Motor neuron (in vitro differentiated cells): ENCODE measurements around the gene EDEM2. TPM values are rescaled to one million over a fixed set of nuclear protein-coding genes. Genes with fewer than 3 reads are reported as not detected.
"Not testable (repeated sequence)": the region's sequence is repeated elsewhere in the genome, so short reads cannot be mapped to it uniquely, and the experiment has no call there.

Source experiments
- ATAC-seq, 8 experiments: fragments of 200-7000 bp; cut with Tn5 transposase; replicated peaks in 6 of 8; 2 replicates each; pipeline ENCODE4 v1.8.0; 2021; ENCODE audit warnings: mild to moderate bottlenecking in 8 of 8, moderate library complexity in 8 of 8
- H3K27ac ChIP-seq, 2 donors: fragments of 250-450 bp; sonication (Bioruptor Pico); 2 replicates each; pipeline ENCODE4 v1.9.0; 2021; ENCODE audit warnings: antibody characterized with exemption in 2 of 2, mild to moderate bottlenecking in 2 of 2, moderate library complexity in 1 of 2
- H3K4me1 ChIP-seq, 2 donors: fragments of 250-450 bp; sonication (Bioruptor Pico); replicated peaks in 1 of 2; 2 replicates each; pipeline ENCODE4 v1.6.1; 2021; ENCODE audit warnings: antibody characterized with exemption in 2 of 2, mild to moderate bottlenecking in 2 of 2, moderate library complexity in 1 of 2
- H3K4me3 ChIP-seq, 5 donors: fragments of 250-450 bp; sonication (Bioruptor Pico); 2 replicates each; pipeline ENCODE4 v1.9.0; 2021; ENCODE audit warnings: antibody characterized with exemption in 5 of 5, mild to moderate bottlenecking in 5 of 5, moderate library complexity in 4 of 5
- WGBS, 10 experiments: fragments of 450-650 bp; shearing (Covaris generic); methylation state at CpG; one replicate each; pipeline ENCODE4 v1.0.0; 2022; 5-methylcytosine and 5-hydroxymethylcytosine counted together
- in situ Hi-C, 9 experiments: fragments of 400-800 bp; cut with MboI; loops; one replicate each; pipeline ENCODE4 v1.15.0; 2021; ENCODE audit warnings: low sequenced_read_pairs in 9 of 9, low pct_unique_long_range_greater_than_20kb in 2 of 9; ENCODE audit not compliant: unreplicated experiment in 9 of 9
- total RNA-seq, 8 experiments: library from RNA; unstranded; fragments of 300-600 nt; gene quantifications; 2 replicates each; pipeline versions ENCODE4 v1.2.3 to v1.2.4, GENCODE V29; 2022

The EDEM2 gene
- total RNA-seq, 8 experiments from 2014 or later = 7.0 to 52.5 (median 13.9) TPM

- WGBS, 10 experiments = 89 to 100% (median 100%) methylated on average over 1 to 5 of the region's 11 CpGs; no CpG with 5 or more reads in 3 of the 10 experiments
- in situ Hi-C loops = no loop called here
- no peaks in the 10 kb centered on the region for H3K4me1 ChIP-seq
- H3K4me3 ChIP-seq = no peak overlapping the region
- no peak for ATAC-seq
- H3K27ac ChIP-seq = no peak overlapping the region
Measured at GRCh38 chr20:35085477-35086225, 61.5 kb downstream of the EDEM2 start.

GRCh38 chr20:35084998-35085397 lies 62.1 kb downstream of the EDEM2 start:
- Histone ChIP-seq H3K4me3 (no peak overlapping the region), H3K4me1 (no peaks in the 10 kb centered on the region), H3K27ac (no peak overlapping the region)
- WGBS, 10 experiments = 91 to 100% (median 100%) methylated on average over 1 to 3 of the region's 3 CpGs; no CpG with 5 or more reads in 2 of the 10 experiments
- no peak for ATAC-seq
- in situ Hi-C loops = no loop called here

DNA sequence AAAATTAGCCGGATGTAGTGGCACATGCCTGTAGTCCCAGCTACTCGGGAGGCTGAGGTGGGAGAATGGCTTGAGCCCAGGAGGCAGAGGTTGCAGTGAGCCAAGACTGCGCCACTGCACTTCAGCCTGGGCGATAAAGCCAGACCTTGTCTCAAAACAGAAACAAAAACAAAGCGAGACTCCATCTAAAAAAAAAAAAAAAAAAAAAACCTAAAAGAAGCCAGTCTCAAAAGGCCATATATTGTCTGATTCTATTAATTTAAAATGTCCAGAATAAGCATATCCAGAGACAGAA lies 66.8 kb downstream of the EDEM2 start:
- H3K4me3 ChIP-seq, ATAC-seq, in situ Hi-C loops, H3K4me1 ChIP-seq, H3K27ac ChIP-seq: not testable (repeated sequence)
- 54 to 100% (median 82%) methylated on average over 1 to 5 of the region's 5 CpGs; no CpG with 5 or more reads in 1 of the 10 experiments for WGBS, 10 experiments

DNA sequence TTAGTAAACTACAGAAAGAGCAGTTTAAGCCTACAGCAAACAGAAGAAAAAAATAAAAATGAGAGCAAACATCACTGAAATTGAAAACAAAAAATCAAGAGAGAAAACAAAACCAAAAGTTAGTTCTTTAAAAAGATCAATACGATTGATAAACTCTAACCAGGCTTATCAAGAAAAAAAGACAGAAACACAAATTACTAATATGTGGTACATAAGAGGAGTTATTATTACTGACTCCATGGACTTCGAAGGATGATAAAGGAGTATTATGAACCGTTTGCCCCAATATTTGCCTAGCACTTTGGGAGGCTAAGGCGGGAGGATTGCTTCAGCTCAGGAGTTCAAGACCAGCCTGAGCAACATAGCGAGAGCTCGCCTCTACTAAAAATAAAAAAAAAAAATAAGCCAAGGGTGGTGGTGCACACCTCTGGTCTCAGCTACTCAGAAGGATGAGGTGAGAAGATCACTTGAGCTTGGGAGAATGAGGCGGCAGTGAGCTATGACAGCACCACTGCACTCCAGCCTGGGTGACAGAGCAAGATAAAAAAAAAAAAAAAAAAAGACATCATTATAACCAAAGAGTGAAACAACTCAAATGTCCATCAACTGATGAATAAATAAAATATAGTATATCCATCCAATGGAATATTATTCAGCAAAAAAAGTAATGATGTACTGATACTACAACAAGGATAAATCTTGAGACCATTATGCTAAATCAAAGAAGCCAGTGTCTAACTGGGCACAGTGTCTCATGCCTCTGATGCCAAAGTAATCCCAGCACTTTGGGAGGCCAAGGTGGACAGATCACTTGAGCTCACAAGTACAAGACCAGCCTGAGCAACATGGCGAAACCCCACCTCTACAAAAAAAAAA lies 67.4 kb downstream of the EDEM2 start:
- Histone ChIP-seq H3K4me1 (no peaks in the 10 kb centered on the region), H3K4me3 (no peak overlapping the region), H3K27ac (no peak overlapping the region)
- in situ Hi-C loops = no loop called here
- WGBS, 10 experiments = 74 to 100% (median 94%) methylated on average over 1 to 8 of the region's 8 CpGs
- ATAC-seq = no peak

- no peak for ATAC-seq
- Histone ChIP-seq H3K4me1 (no peaks in the 10 kb centered on the region), H3K27ac (no peak overlapping the region), H3K4me3 (no peak overlapping the region)
- in situ Hi-C loops = no loop called here
- 67 to 100% (median 94%) methylated on average over 1 to 5 of the region's 5 CpGs for WGBS, 10 experiments
Measured at GRCh38 chr20:35077872-35078271, 69.3 kb downstream of the EDEM2 start.

DNA sequence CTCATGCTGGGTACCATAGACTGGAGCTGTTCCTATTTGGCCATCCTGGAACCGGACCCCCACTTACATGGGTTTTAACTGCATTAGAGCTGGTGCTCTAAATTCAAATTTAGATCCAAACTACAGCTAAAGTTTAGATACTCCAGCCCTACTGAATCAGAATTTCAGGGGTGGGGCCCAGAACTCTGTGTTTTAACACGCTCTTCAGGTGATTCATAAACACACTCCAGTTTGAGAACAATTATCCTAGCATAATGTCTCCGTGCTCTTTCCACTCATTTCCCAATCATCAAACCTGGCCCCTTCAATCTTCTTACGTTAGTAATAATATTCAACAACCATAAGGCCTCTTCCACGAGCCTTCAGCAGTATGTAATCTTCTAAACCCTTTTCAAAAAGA lies 69.8 kb downstream of the EDEM2 start:
- no peak overlapping the region for H3K27ac ChIP-seq
- in situ Hi-C loops = no loop called here
- H3K4me1 ChIP-seq = no peaks in the 10 kb centered on the region
- H3K4me3 ChIP-seq = no peak overlapping the region
- ATAC-seq = no peak
- 83 to 100% (median 100%) methylated on average over 2 to 5 of the region's 5 CpGs; no CpG with 5 or more reads in 1 of the 10 experiments for WGBS, 10 experiments

DNA sequence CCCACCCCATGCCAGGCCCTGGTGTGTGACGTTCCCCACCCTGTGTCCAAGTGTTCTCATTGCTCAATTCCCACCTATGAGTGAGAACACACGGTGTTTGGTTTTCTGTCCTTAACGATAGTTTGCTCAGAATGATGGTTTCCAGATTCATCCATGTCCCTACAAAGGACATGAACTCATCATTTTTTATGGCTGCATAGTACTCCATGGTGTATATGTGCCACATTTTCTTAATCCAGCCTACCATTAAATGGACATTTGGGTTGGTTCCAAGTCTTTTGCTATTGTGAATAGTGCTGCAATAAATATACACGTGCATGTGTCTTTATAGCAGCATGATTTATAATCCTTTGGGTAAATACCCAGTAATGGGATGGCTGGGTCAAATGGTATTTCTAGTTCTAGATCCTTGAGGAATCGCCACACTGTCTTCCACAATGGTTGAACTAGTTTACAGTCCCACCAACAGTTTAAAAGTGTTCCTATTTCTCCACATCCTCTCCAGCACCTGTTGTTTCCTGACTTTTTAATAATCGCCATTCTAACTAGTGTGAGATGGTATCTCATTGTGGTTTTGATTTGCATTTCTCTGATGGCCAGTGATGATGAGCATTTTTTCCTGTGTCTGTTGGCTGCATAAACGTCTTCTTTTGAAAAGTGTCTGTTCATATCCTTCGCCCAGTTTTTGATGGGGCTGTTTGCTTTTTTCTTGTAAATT lies 75.5 kb downstream of the EDEM2 start:
- H3K4me1 ChIP-seq, H3K27ac ChIP-seq, H3K4me3 ChIP-seq, in situ Hi-C loops, ATAC-seq: not testable (repeated sequence)
- 30 to 97% methylated on average over 2 to 3 of the region's 8 CpGs; no CpG with 5 or more reads in 8 of the 10 experiments for WGBS, 10 experiments

GRCh38 chr20:35066194-35066593 lies 80.9 kb downstream of the EDEM2 start:
- H3K4me3 ChIP-seq = no peak overlapping the region
- H3K4me1 ChIP-seq = peaks cover 4 to 20% of the 10 kb centered on the region in 2 donors
- no peak for ATAC-seq
- in situ Hi-C loops = no loop called here
- 60 to 100% (median 92%) methylated on average over 1 to 6 of the region's 6 CpGs; no CpG with 5 or more reads in 3 of the 10 experiments for WGBS, 10 experiments
- no peak overlapping the region for H3K27ac ChIP-seq

Other genes with a start within 250 kb of the EDEM2 start
- 100 to 1,000 TPM in 1 of 8 experiments, 10 to 100 TPM in 7; 21.1 to 104 (median 33.8) TPM for gene GSS, start 191.5 kb downstream of the EDEM2 start, total RNA-seq
- gene MYH7B, start 191.5 kb downstream of the EDEM2 start, total RNA-seq = 1 to 10 TPM in 5 of 8 experiments, under 1 TPM in 3; 0.76 to 3.0 (median 1.5) TPM
- 10 to 100 TPM; 39.2 to 65.1 (median 48.1) TPM for gene TRPC4AP, start 54.5 kb downstream of the EDEM2 start, total RNA-seq
- gene PROCR, start 24.7 kb upstream of the EDEM2 start, total RNA-seq = 10 to 100 TPM in 2 of 8 experiments, 1 to 10 TPM in 2, under 1 TPM in 3, not detected in 1; 0.11 to 60.3 (median 3.6) TPM
- 10 to 100 TPM in 5 of 8 experiments, 1 to 10 TPM in 2, under 1 TPM in 1; 0.94 to 45.1 (median 19.9) TPM for gene MMP24, start 79.4 kb upstream of the EDEM2 start, total RNA-seq
- gene MMP24OS, start 130.8 kb upstream of the EDEM2 start, total RNA-seq = 10 to 100 TPM; 16.3 to 29.1 (median 19.7) TPM
- 100 to 1,000 TPM in 5 of 8 experiments, 10 to 100 TPM in 3; 77.3 to 212 (median 129) TPM for gene EIF6, start 137.4 kb upstream of the EDEM2 start, total RNA-seq
- under 1 TPM in 5 of 8 experiments, not detected in 3; 0.15 to 0.43 (median 0.25) TPM for gene FAM83C, start 145.1 kb upstream of the EDEM2 start, total RNA-seq